Astrocyte (in vitro differentiated cells and primary cell): ENCODE data around the gene GPR173. TPM values are rescaled to one million over a fixed set of nuclear protein-coding genes. Genes with fewer than 3 reads are reported as not detected.

Source experiments
- DNase-seq: peaks from one replicate; pipeline ENCODE4 v3.0.0-alpha.2; 2010; ENCODE audit warnings: low read depth
- FAIRE-seq: peaks from 2 replicates; lab custom pipeline; 2011; peaks lifted over from hg19 to GRCh38; lab: Jason Lieb, UNC
- H2AFZ ChIP-seq: 2 replicates; pipeline ENCODE4 v1.6.0; 2012; ENCODE audit warnings: low read depth, low read length, inconsistent platforms
- H3K27ac ChIP-seq: 2 replicates; pipeline ENCODE4 v1.5.1; 2011; ENCODE audit warnings: low read depth, low read length, inconsistent platforms
- H3K27me3 ChIP-seq: 2 replicates; pipeline ENCODE4 v1.6.0; 2011; ENCODE audit warnings: low read length, inconsistent platforms; ENCODE audit not compliant: insufficient read depth
- H3K36me3 ChIP-seq: 2 replicates; pipeline ENCODE4 v1.5.1; 2011; ENCODE audit warnings: low read length, inconsistent platforms; ENCODE audit not compliant: insufficient read depth
- H3K4me1 ChIP-seq: 2 replicates; pipeline ENCODE4 v1.5.1; 2011; ENCODE audit warnings: low read length, inconsistent platforms; ENCODE audit not compliant: insufficient read depth
- H3K4me2 ChIP-seq: 2 replicates; pipeline ENCODE4 v1.6.0; 2012; ENCODE audit warnings: low read length, inconsistent platforms
- H3K4me3 ChIP-seq: 2 replicates; pipeline ENCODE4 v1.5.1; 2011; ENCODE audit warnings: low read depth, mild to moderate bottlenecking, low read length, inconsistent platforms; ENCODE audit not compliant: insufficient read depth
- H3K79me2 ChIP-seq: 2 replicates; pipeline ENCODE4 v1.6.0; 2012; ENCODE audit warnings: mild to moderate bottlenecking, low read length, inconsistent platforms; ENCODE audit not compliant: insufficient read depth
- H3K9ac ChIP-seq: 2 replicates; pipeline ENCODE4 v1.6.0; 2012; ENCODE audit warnings: mild to moderate bottlenecking, low read length, inconsistent platforms
- H3K9me3 ChIP-seq: 2 replicates; pipeline ENCODE4 v1.5.1; 2012; ENCODE audit warnings: low read depth, mild to moderate bottlenecking, low read length, inconsistent platforms; ENCODE audit not compliant: insufficient read depth
- H4K20me1 ChIP-seq: 2 replicates; pipeline ENCODE4 v1.6.0; 2012; ENCODE audit warnings: low read length, inconsistent platforms; ENCODE audit not compliant: insufficient read depth
- H3K27ac Mint-ChIP-seq: one replicate; pipeline ENCODE4 v1.8.0; 2021; ENCODE audit warnings: mild to moderate bottlenecking, mixed read lengths; ENCODE audit not compliant: unreplicated experiment
- H3K27me3 Mint-ChIP-seq: one replicate; pipeline ENCODE4 v1.8.0; 2021; ENCODE audit warnings: low read depth, mixed read lengths; ENCODE audit not compliant: unreplicated experiment
- H3K36me3 Mint-ChIP-seq: one replicate; pipeline ENCODE4 v1.8.0; 2021; ENCODE audit warnings: low read depth, mixed read lengths; ENCODE audit not compliant: unreplicated experiment
- H3K4me1 Mint-ChIP-seq: one replicate; pipeline ENCODE4 v1.8.0; 2021; ENCODE audit warnings: low read depth, mixed read lengths; ENCODE audit not compliant: unreplicated experiment
- H3K4me3 Mint-ChIP-seq: one replicate; pipeline ENCODE4 v1.8.0; 2021; ENCODE audit warnings: mild to moderate bottlenecking, moderate library complexity, mixed read lengths; ENCODE audit not compliant: unreplicated experiment
- H3K9me3 Mint-ChIP-seq: one replicate; pipeline ENCODE4 v1.8.0; 2021; ENCODE audit warnings: mild to moderate bottlenecking, mixed read lengths; ENCODE audit not compliant: unreplicated experiment
- EZH2 ChIP-seq: IDR thresholded peaks from 2 replicates; pipeline ENCODE4 v1.6.1; 2012; ENCODE audit warnings: mild to moderate bottlenecking, low read length, inconsistent platforms; ENCODE audit not compliant: insufficient read depth
- total RNA-seq: library from RNA; stranded (reverse); gene quantifications from 2 replicates; pipeline ENCODE4 v1.2.1, GENCODE V29; 2021
- TF ChIP-seq, protein P1 (sequence below): IDR thresholded peaks from 2 replicates; pipeline ENCODE4 v1.5.1; 2011; ENCODE audit warnings: low read depth, mild to moderate bottlenecking, inconsistent platforms, low read length, moderate library complexity; ENCODE audit not compliant: insufficient read depth

GPR173 gene
- total RNA-seq, 1 donor from 2014 or later = 8.1 TPM

DNA sequence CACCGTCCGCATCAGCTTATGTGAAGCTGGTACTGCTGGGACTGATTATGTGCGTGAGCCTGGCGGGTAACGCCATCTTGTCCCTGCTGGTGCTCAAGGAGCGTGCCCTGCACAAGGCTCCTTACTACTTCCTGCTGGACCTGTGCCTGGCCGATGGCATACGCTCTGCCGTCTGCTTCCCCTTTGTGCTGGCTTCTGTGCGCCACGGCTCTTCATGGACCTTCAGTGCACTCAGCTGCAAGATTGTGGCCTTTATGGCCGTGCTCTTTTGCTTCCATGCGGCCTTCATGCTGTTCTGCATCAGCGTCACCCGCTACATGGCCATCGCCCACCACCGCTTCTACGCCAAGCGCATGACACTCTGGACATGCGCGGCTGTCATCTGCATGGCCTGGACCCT is 28.1 kb downstream of the GPR173 start:
- H3K9me3 Mint-ChIP-seq = no peaks in the 10 kb centered on the region
- H3K27me3 ChIP-seq = no peaks in the 10 kb centered on the region
- H2AFZ ChIP-seq = no peak overlapping the region
- peaks cover 19% of the 10 kb centered on the region for H3K4me1 Mint-ChIP-seq
- no peak overlapping the region for H3K9ac ChIP-seq
- H4K20me1 ChIP-seq = peaks cover 10% of the 10 kb centered on the region
- no peaks in the 10 kb centered on the region for H3K36me3 ChIP-seq
- FAIRE-seq = no peak
- peaks cover 2% of the 10 kb centered on the region for H3K36me3 Mint-ChIP-seq
- no peaks in the 10 kb centered on the region for H3K4me1 ChIP-seq
- no peak overlapping the region for H3K27ac ChIP-seq
- H3K27ac Mint-ChIP-seq = peak overlapping the region; percentile 41
- H3K4me3 Mint-ChIP-seq = no peak overlapping the region
- H3K9me3 ChIP-seq = no peaks in the 10 kb centered on the region
- TF ChIP-seq EZH2 = no peak
- TF ChIP-seq, protein P1, sequence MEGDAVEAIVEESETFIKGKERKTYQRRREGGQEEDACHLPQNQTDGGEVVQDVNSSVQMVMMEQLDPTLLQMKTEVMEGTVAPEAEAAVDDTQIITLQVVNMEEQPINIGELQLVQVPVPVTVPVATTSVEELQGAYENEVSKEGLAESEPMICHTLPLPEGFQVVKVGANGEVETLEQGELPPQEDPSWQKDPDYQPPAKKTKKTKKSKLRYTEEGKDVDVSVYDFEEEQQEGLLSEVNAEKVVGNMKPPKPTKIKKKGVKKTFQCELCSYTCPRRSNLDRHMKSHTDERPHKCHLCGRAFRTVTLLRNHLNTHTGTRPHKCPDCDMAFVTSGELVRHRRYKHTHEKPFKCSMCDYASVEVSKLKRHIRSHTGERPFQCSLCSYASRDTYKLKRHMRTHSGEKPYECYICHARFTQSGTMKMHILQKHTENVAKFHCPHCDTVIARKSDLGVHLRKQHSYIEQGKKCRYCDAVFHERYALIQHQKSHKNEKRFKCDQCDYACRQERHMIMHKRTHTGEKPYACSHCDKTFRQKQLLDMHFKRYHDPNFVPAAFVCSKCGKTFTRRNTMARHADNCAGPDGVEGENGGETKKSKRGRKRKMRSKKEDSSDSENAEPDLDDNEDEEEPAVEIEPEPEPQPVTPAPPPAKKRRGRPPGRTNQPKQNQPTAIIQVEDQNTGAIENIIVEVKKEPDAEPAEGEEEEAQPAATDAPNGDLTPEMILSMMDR = no peak
- no peak overlapping the region for H3K4me2 ChIP-seq
- H3K27me3 Mint-ChIP-seq = no peaks in the 10 kb centered on the region
- no peak overlapping the region for H3K4me3 ChIP-seq
- no peaks in the 10 kb centered on the region for H3K79me2 ChIP-seq
- no peak for DNase-seq

- no peak overlapping the region for H3K4me2 ChIP-seq
- H3K27ac ChIP-seq = no peak overlapping the region
- peaks cover 1% of the 10 kb centered on the region for H3K79me2 ChIP-seq
- no peaks in the 10 kb centered on the region for H3K36me3 ChIP-seq
- H3K4me1 ChIP-seq = no peaks in the 10 kb centered on the region
- H3K9ac ChIP-seq = no peak overlapping the region
- peaks cover 3% of the 10 kb centered on the region for H4K20me1 ChIP-seq
- Mint-ChIP-seq H3K9me3 (no peaks in the 10 kb centered on the region), H3K4me1 (peaks cover 12% of the 10 kb centered on the region), H3K4me3 (no peak overlapping the region), H3K36me3 (peaks cover 2% of the 10 kb centered on the region), H3K27me3 (no peaks in the 10 kb centered on the region), H3K27ac (no peak overlapping the region)
- DNase-seq = no peak
- H3K27me3 ChIP-seq = no peaks in the 10 kb centered on the region
- no peak overlapping the region for H3K4me3 ChIP-seq
- FAIRE-seq = no peak
- TF ChIP-seq, protein P1 = no peak
- TF ChIP-seq EZH2 = no peak
- no peak overlapping the region for H2AFZ ChIP-seq
- H3K9me3 ChIP-seq = no peaks in the 10 kb centered on the region
Observed at GRCh38 chrX:53077207-53078197, 28.9 kb downstream of the GPR173 start.

DNA sequence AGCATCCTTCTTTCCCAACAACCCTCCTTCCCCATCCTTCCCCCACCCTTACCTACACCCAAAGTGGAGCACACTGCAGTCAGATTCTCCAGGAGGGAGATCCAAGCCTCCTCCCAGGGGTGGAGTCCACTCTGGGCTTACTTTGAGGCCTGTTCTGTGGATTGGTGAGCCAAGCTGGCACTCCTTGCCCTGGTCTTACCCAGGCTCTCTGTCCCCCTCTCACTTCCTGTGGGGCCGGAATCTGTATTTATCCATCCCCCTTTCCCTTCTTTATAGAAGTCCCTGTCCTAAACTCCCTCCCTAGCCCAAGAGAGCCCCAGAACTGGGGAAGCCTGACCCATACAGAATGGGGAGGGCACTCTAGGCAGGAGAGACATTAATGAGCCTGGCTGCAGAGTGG is 30.4 kb downstream of the GPR173 start:
- H3K4me1 ChIP-seq = peaks cover 8% of the 10 kb centered on the region
- H2AFZ ChIP-seq = no peak overlapping the region
- no peaks in the 10 kb centered on the region for H3K9me3 ChIP-seq
- H3K4me3 ChIP-seq = no peak overlapping the region
- TF ChIP-seq, protein P1 = no peak
- no peak for TF ChIP-seq EZH2
- H3K79me2 ChIP-seq = peaks cover 16% of the 10 kb centered on the region
- no peak overlapping the region for H3K4me2 ChIP-seq
- H3K27me3 ChIP-seq = no peaks in the 10 kb centered on the region
- Mint-ChIP-seq H3K4me3 (no peak overlapping the region), H3K27ac (peak overlapping the region; percentile 58), H3K9me3 (no peaks in the 10 kb centered on the region), H3K27me3 (no peaks in the 10 kb centered on the region), H3K4me1 (peaks cover 12% of the 10 kb centered on the region), H3K36me3 (peaks cover 2% of the 10 kb centered on the region)
- H3K36me3 ChIP-seq = no peaks in the 10 kb centered on the region
- no peak overlapping the region for H3K27ac ChIP-seq
- no peak for FAIRE-seq
- DNase-seq = no peak
- peaks cover 14% of the 10 kb centered on the region for H4K20me1 ChIP-seq
- no peak overlapping the region for H3K9ac ChIP-seq
